Ishikawa (cell line): ENCODE data around the gene GLIS2.

Experiments used
- EP300 ChIP-seq: IDR thresholded peaks from 2 replicates; pipeline ENCODE4 v1.6.1; 2012; ENCODE audit warnings: borderline replicate concordance
- RAD21 ChIP-seq: IDR thresholded peaks from 2 replicates; pipeline ENCODE4 v1.6.1; 2012; ENCODE audit warnings: low read depth
- TAF1 ChIP-seq: IDR thresholded peaks from 2 replicates; pipeline ENCODE4 v1.6.1; 2012; ENCODE audit warnings: low read depth, mild to moderate bottlenecking
- TCF12 ChIP-seq: IDR thresholded peaks from 2 replicates; pipeline ENCODE4 v1.6.1; 2012; ENCODE audit warnings: low read depth
- TF ChIP-seq, protein P1 (sequence below): IDR thresholded peaks from 2 replicates; pipeline ENCODE4 v1.6.1; 2012
- TF ChIP-seq, protein P2 (sequence below): IDR thresholded peaks from 2 replicates; pipeline ENCODE4 v1.6.1; 2012
- TF ChIP-seq, protein P3 (sequence below): IDR thresholded peaks from 2 replicates; pipeline ENCODE4 v1.6.1; 2012; ENCODE audit warnings: low read depth, mild to moderate bottlenecking

DNA sequence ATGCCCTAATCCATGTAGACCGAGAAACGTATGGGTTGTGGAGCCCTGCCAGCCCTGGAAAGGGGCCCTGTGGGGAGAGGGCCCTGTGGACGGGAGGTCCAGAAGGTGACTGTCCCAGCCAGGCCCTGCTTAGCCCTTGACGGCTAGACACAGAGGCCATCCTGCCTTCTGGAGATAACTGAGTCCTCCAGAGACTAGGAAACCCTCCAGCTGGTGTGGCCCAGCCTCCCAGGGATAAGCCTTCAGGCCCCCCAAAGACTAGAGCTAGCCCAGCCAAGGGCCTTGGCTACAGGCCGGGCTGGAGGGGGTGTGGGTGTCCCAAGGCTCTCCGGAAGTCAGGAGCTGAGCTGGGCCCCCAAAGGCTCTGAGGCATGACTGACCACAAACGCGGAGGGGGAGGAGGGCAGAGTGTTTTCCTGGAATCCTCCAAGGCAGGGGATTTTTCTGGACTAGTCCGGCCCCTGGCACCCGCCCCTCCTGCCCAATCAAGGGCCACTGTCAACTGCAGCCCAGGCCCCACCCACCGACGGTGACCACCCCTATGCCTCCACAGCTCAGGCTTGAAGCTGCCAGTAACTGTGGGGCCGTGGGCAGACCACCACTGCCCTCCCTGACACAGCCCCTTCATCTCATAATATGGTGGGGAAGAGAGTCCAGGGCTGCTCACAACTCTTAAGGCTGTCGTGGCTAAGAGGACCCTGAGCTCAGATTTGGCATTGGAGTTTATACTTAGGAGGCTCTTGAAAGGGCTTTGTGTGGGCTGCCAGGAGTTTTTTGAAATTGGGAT, 54.9 kb downstream of the GLIS2 start:
- TF ChIP-seq, protein P1, sequence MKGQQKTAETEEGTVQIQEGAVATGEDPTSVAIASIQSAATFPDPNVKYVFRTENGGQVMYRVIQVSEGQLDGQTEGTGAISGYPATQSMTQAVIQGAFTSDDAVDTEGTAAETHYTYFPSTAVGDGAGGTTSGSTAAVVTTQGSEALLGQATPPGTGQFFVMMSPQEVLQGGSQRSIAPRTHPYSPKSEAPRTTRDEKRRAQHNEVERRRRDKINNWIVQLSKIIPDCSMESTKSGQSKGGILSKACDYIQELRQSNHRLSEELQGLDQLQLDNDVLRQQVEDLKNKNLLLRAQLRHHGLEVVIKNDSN: no peak
- TF ChIP-seq EP300 (no peak), RAD21 (no peak), TAF1 (no peak), TCF12 (no peak)
- TF ChIP-seq, protein P2, sequence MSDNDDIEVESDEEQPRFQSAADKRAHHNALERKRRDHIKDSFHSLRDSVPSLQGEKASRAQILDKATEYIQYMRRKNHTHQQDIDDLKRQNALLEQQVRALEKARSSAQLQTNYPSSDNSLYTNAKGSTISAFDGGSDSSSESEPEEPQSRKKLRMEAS: no peak
- TF ChIP-seq, protein P3, sequence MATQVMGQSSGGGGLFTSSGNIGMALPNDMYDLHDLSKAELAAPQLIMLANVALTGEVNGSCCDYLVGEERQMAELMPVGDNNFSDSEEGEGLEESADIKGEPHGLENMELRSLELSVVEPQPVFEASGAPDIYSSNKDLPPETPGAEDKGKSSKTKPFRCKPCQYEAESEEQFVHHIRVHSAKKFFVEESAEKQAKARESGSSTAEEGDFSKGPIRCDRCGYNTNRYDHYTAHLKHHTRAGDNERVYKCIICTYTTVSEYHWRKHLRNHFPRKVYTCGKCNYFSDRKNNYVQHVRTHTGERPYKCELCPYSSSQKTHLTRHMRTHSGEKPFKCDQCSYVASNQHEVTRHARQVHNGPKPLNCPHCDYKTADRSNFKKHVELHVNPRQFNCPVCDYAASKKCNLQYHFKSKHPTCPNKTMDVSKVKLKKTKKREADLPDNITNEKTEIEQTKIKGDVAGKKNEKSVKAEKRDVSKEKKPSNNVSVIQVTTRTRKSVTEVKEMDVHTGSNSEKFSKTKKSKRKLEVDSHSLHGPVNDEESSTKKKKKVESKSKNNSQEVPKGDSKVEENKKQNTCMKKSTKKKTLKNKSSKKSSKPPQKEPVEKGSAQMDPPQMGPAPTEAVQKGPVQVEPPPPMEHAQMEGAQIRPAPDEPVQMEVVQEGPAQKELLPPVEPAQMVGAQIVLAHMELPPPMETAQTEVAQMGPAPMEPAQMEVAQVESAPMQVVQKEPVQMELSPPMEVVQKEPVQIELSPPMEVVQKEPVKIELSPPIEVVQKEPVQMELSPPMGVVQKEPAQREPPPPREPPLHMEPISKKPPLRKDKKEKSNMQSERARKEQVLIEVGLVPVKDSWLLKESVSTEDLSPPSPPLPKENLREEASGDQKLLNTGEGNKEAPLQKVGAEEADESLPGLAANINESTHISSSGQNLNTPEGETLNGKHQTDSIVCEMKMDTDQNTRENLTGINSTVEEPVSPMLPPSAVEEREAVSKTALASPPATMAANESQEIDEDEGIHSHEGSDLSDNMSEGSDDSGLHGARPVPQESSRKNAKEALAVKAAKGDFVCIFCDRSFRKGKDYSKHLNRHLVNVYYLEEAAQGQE: no peak
